CD14-positive monocyte (primary cell): ENCODE results near the gene TNPO1. TPM values are rescaled to one million over a fixed set of nuclear protein-coding genes. Genes with fewer than 3 reads are reported as not detected.

Experiments used
- DNase-seq, 3 donors: peaks; one replicate each; pipeline ENCODE4 v3.0.0-alpha.2; 2011 to 2022
- H2AFZ ChIP-seq: 2 replicates; pipeline ENCODE4 v1.6.0; 2012; ENCODE audit warnings: mild to moderate bottlenecking, low read depth, low read length, inconsistent platforms; ENCODE audit not compliant: insufficient read depth, poor library complexity, severe bottlenecking
- H3K27ac ChIP-seq, 2 donors: 1 replicate in 1 of 2; 2 replicates in 1 of 2; pipeline ENCODE4 v1.5.1; 2012 to 2013; ENCODE audit warnings: low read length in 2 of 2, control low read depth in 1 of 2, inconsistent platforms in 1 of 2, low read depth in 1 of 2, mild to moderate bottlenecking in 1 of 2
- H3K27me3 ChIP-seq, 2 donors: one replicate each; pipeline versions ENCODE4 v1.6.0 to v1.6.1; 2011 to 2013; ENCODE audit warnings: low read length in 2 of 2; ENCODE audit not compliant: control insufficient read depth in 2 of 2, insufficient read depth in 2 of 2
- H3K36me3 ChIP-seq, 2 donors: replicated peaks in 1 of 2; 1 replicate in 1 of 2; 2 replicates in 1 of 2; pipeline versions ENCODE4 v1.5.1 to v1.6.1; 2012 to 2013; ENCODE audit warnings: low read length in 2 of 2, control low read depth in 1 of 2, inconsistent platforms in 1 of 2, mild to moderate bottlenecking in 1 of 2; ENCODE audit not compliant: insufficient read depth in 2 of 2, control insufficient read depth in 1 of 2
- H3K4me1 ChIP-seq, 2 donors: 1 replicate in 1 of 2; 2 replicates in 1 of 2; pipeline versions ENCODE4 v1.5.1 to v1.6.1; 2012 to 2013; ENCODE audit warnings: low read length in 2 of 2, control low read depth in 1 of 2, inconsistent platforms in 1 of 2, mild to moderate bottlenecking in 1 of 2, moderate library complexity in 1 of 2; ENCODE audit not compliant: insufficient read depth in 2 of 2, control insufficient read depth in 1 of 2
- H3K4me2 ChIP-seq: replicated peaks from 2 replicates; pipeline ENCODE3; 2012; ENCODE audit warnings: low read length, moderate library complexity, mild to moderate bottlenecking; ENCODE audit not compliant: poor library complexity, severe bottlenecking; ENCODE audit errors: extremely low read depth
- H3K4me3 ChIP-seq, 3 experiments: fragments of 200-600 bp in 1 of 3; sonication (generic) in 1 of 3; replicated peaks in 1 of 3; 1 replicate in 2 of 3; 2 replicates in 1 of 3; pipeline ENCODE4 v1.5.1; 2011 to 2013; ENCODE audit warnings: low read length in 3 of 3, mild to moderate bottlenecking in 3 of 3, control low read depth in 2 of 3, low read depth in 2 of 3, inconsistent platforms in 1 of 3, moderate library complexity in 1 of 3
- H3K79me2 ChIP-seq: 2 replicates; pipeline ENCODE4 v1.6.0; 2012; ENCODE audit warnings: mild to moderate bottlenecking, control low read depth, inconsistent platforms, low read length, moderate library complexity; ENCODE audit not compliant: insufficient read depth
- H3K9ac ChIP-seq: 2 replicates; pipeline ENCODE4 v1.6.0; 2017; ENCODE audit warnings: low read length, mild to moderate bottlenecking; ENCODE audit not compliant: insufficient read depth, poor library complexity, severe bottlenecking
- H3K9me3 ChIP-seq, 2 donors: replicated peaks in 1 of 2; 1 replicate in 1 of 2; 2 replicates in 1 of 2; pipeline versions ENCODE4 v1.5.1 to v1.6.1; 2012 to 2013; ENCODE audit warnings: low read length in 2 of 2, control low read depth in 1 of 2; ENCODE audit not compliant: control insufficient read depth in 1 of 2, insufficient read depth in 1 of 2
- H4K20me1 ChIP-seq: 2 replicates; pipeline ENCODE4 v1.6.0; 2012; ENCODE audit warnings: mild to moderate bottlenecking, low read length, control low read depth, moderate library complexity; ENCODE audit not compliant: insufficient read depth
- H3K27ac Mint-ChIP-seq, 7 donors: one replicate each; pipeline ENCODE4 v1.8.0; 2020; ENCODE audit warnings: mild to moderate bottlenecking in 7 of 7, mixed read lengths in 7 of 7, moderate library complexity in 6 of 7, inconsistent platforms in 2 of 7
- H3K27me3 Mint-ChIP-seq, 3 donors: one replicate each; pipeline ENCODE4 v1.8.0; 2021 to 2022; ENCODE audit warnings: low read depth in 3 of 3, mild to moderate bottlenecking in 3 of 3, mixed read lengths in 3 of 3, moderate library complexity in 3 of 3, inconsistent platforms in 1 of 3
- H3K36me3 Mint-ChIP-seq, 2 donors: one replicate each; pipeline ENCODE4 v1.8.0; 2020; ENCODE audit warnings: mixed read lengths in 2 of 2, inconsistent platforms in 1 of 2, mild to moderate bottlenecking in 1 of 2
- H3K4me1 Mint-ChIP-seq: one replicate; pipeline ENCODE4 v1.8.0; 2020; ENCODE audit warnings: mild to moderate bottlenecking, mixed read lengths
- H3K4me3 Mint-ChIP-seq, 2 donors: one replicate each; pipeline ENCODE4 v1.8.0; 2020; ENCODE audit warnings: mild to moderate bottlenecking in 2 of 2, mixed read lengths in 2 of 2, moderate library complexity in 1 of 2
- H3K9me3 Mint-ChIP-seq, 7 donors: one replicate each; pipeline ENCODE4 v1.8.0; 2020 to 2022; ENCODE audit warnings: mixed read lengths in 7 of 7, mild to moderate bottlenecking in 6 of 7, moderate library complexity in 6 of 7, inconsistent platforms in 2 of 7
- WGBS: methylation state at CpG from one replicate; pipeline ENCODE4 v1.1.5; 2013; ENCODE audit warnings: missing lambda C conversion rate; ENCODE audit not compliant: insufficient coverage; 5-methylcytosine and 5-hydroxymethylcytosine counted together
- intact Hi-C, 2 donors: fragments of 100-400 bp; cut with micrococcal nuclease; formaldehyde crosslinking; loops; one replicate each; pipeline versions ENCODE4 v1.15.0 to v1.15.1; 2023
- polyA plus RNA-seq, 3 donors: library from polyadenylated mRNA; depleted of rRNA in 1 of 3; unstranded in 2 of 3; stranded (reverse) in 1 of 3; fragments of 300-500 nt in 2 of 3; fragments of >200 nt in 1 of 3; fragmentation: Illumina TruSeq in 2 of 3; gene quantifications; 1 replicate in 2 of 3; 2 replicates in 1 of 3; pipeline ENCODE4 v1.2.3, GENCODE V29; 2012 to 2021
- TF ChIP-seq, protein P1 (sequence below): fragments of 200-600 bp; IDR thresholded peaks from one replicate; pipeline ENCODE4 v1.8.0; 2022; ENCODE audit warnings: antibody characterized with exemption, mild to moderate bottlenecking

TNPO1 gene
- polyA plus RNA-seq, 3 donors: 9.3 to 28.1 (median 26.3) TPM

DNA sequence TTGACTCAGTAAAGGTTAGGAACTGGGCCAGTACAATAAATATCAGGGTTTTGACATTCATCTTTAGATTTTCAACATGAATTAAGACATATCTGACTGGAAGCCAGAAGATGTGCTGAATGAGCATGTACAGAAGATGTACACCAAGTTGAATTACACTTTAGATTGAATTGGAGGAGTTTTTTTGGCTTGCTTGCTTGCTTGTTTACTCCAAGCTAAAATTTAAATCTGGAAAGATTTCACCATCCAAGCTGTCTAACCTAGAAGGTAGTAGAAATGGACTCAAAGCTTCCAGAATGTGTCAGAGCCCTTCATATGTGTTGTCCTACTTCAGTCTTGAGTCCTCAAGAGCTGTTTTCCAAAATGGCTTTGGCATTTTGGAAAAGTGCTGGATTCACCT lies 90.3 kb downstream of the TNPO1 start:
- intact Hi-C loops: no loop called here
- H3K4me2 ChIP-seq: no peak overlapping the region
- H3K4me1 ChIP-seq: no peaks in the 10 kb centered on the region
- no peaks in the 10 kb centered on the region for H3K27me3 ChIP-seq
- peaks cover 72 to 98% of the 10 kb centered on the region in 2 donors for H3K36me3 ChIP-seq
- H3K4me1 Mint-ChIP-seq: no peaks in the 10 kb centered on the region
- no peak overlapping the region for H2AFZ ChIP-seq
- no peak overlapping the region for H3K27ac ChIP-seq
- no peaks in the 10 kb centered on the region for H3K9me3 ChIP-seq
- no peaks in the 10 kb centered on the region for H3K9me3 Mint-ChIP-seq
- H4K20me1 ChIP-seq: no peaks in the 10 kb centered on the region
- no peaks in the 10 kb centered on the region for H3K79me2 ChIP-seq
- no peak overlapping the region for H3K9ac ChIP-seq
- H3K27me3 Mint-ChIP-seq: no peaks in the 10 kb centered on the region
- peaks cover 65 to 84% of the 10 kb centered on the region in 2 donors for H3K36me3 Mint-ChIP-seq
- H3K27ac Mint-ChIP-seq: no peak overlapping the region
- no peak overlapping the region for H3K4me3 Mint-ChIP-seq
- TF ChIP-seq, protein P1, sequence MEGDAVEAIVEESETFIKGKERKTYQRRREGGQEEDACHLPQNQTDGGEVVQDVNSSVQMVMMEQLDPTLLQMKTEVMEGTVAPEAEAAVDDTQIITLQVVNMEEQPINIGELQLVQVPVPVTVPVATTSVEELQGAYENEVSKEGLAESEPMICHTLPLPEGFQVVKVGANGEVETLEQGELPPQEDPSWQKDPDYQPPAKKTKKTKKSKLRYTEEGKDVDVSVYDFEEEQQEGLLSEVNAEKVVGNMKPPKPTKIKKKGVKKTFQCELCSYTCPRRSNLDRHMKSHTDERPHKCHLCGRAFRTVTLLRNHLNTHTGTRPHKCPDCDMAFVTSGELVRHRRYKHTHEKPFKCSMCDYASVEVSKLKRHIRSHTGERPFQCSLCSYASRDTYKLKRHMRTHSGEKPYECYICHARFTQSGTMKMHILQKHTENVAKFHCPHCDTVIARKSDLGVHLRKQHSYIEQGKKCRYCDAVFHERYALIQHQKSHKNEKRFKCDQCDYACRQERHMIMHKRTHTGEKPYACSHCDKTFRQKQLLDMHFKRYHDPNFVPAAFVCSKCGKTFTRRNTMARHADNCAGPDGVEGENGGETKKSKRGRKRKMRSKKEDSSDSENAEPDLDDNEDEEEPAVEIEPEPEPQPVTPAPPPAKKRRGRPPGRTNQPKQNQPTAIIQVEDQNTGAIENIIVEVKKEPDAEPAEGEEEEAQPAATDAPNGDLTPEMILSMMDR: no peak
- H3K4me3 ChIP-seq: no peak overlapping the region
- DNase-seq: no peak

DNA sequence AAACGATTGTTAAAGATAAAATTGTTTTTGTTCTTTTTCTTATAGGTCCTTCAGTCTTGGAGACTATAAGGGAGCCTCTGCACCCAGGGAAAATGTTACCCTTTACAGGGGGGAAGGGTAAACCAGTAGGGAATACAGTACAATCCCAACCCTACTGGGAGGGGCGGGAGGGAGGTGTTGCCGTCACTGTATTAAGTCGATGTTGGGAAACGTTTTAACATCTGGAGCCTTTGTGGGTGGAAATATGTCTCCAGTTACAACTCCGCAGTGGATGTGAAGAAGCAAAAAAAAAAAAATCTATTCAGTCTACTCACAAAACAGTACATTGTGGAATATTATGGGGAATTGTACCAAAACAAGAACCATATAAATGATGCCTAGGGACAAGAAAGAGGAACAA lies 92.2 kb downstream of the TNPO1 start:
- Mint-ChIP-seq H3K36me3 (peaks cover 49 to 67% of the 10 kb centered on the region in 2 donors), H3K4me3 (no peak overlapping the region), H3K27me3 (no peaks in the 10 kb centered on the region), H3K4me1 (no peaks in the 10 kb centered on the region), H3K9me3 (no peaks in the 10 kb centered on the region), H3K27ac (no peak overlapping the region)
- H3K36me3 ChIP-seq: peaks cover 54 to 91% of the 10 kb centered on the region in 2 donors
- no peaks in the 10 kb centered on the region for H4K20me1 ChIP-seq
- H3K4me1 ChIP-seq: no peaks in the 10 kb centered on the region
- no peaks in the 10 kb centered on the region for H3K79me2 ChIP-seq
- DNase-seq: no peak
- no peak overlapping the region for H3K27ac ChIP-seq
- H2AFZ ChIP-seq: no peak overlapping the region
- no peaks in the 10 kb centered on the region for H3K27me3 ChIP-seq
- no peak overlapping the region for H3K4me2 ChIP-seq
- H3K9ac ChIP-seq: no peak overlapping the region
- TF ChIP-seq, protein P1: no peak
- WGBS: no CpG with 5 or more reads among the region's 6 CpGs
- no peaks in the 10 kb centered on the region for H3K9me3 ChIP-seq
- H3K4me3 ChIP-seq: no peak overlapping the region
- intact Hi-C loops: no loop called here
